Gastroesophageal sphincter (tissue), 4 donors: ENCODE data around the gene FBXO36. TPM values are rescaled to one million over a fixed set of nuclear protein-coding genes. Genes with fewer than 3 reads are reported as not detected.

ENCODE experiments used
- ATAC-seq: fragments of 150-250 bp; one replicate; pipeline ENCODE4 v1.9.1; 2016; ENCODE audit warnings: mild to moderate bottlenecking, moderate library complexity
- H3K27ac ChIP-seq, 4 donors: fragments of 200-600 bp; sonication (generic) in 3 of 4; 1 replicate in 3 of 4; 2 replicates in 1 of 4; pipeline ENCODE4 v1.5.1; 2016 to 2019
- H3K27me3 ChIP-seq: fragments of 200-600 bp; sonication (generic); one replicate; pipeline ENCODE4 v1.5.1; 2019
- H3K36me3 ChIP-seq, 2 donors: fragments of 200-600 bp; sonication (generic); one replicate each; pipeline ENCODE4 v1.5.1; 2019; ENCODE audit warnings: control low read depth in 1 of 2
- H3K4me1 ChIP-seq, 3 donors: fragments of 200-600 bp; sonication (generic); 1 replicate in 2 of 3; 2 replicates in 1 of 3; pipeline ENCODE4 v1.5.1; 2016 to 2019; ENCODE audit warnings: control low read depth in 2 of 3
- H3K4me3 ChIP-seq, 2 donors: fragments of 200-600 bp; sonication (generic); one replicate each; pipeline ENCODE4 v1.5.1; 2019; ENCODE audit warnings: mild to moderate bottlenecking in 1 of 2, moderate library complexity in 1 of 2
- H3K9me3 ChIP-seq, 3 donors: fragments of 200-600 bp; sonication (generic); one replicate each; pipeline ENCODE4 v1.5.1; 2017 to 2019; ENCODE audit warnings: control low read depth in 2 of 3
- CTCF ChIP-seq, 4 experiments: fragments of 200-600 bp in 2 of 4; fragments of 450-650 bp in 2 of 4; sonication (generic) in 1 of 4; IDR thresholded peaks; one replicate each; pipeline ENCODE4 v1.5.1; 2017 to 2019; ENCODE audit warnings: antibody characterized with exemption in 4 of 4, mild to moderate bottlenecking in 2 of 4, moderate library complexity in 2 of 4
- EP300 ChIP-seq: sonication (generic); formaldehyde crosslinking; IDR thresholded peaks from one replicate; pipeline ENCODE4 v1.6.1; 2017; ENCODE audit warnings: antibody characterized with exemption, mild to moderate bottlenecking
- POLR2A ChIP-seq, 2 donors: fragments of 450-650 bp; IDR thresholded peaks; one replicate each; pipeline ENCODE4 v1.6.1; 2017; ENCODE audit warnings: antibody characterized with exemption in 2 of 2, mild to moderate bottlenecking in 2 of 2, moderate library complexity in 1 of 2
- POLR2AphosphoS5 ChIP-seq: sonication (generic); formaldehyde crosslinking; IDR thresholded peaks from one replicate; pipeline ENCODE4 v1.6.1; 2017; ENCODE audit warnings: antibody characterized with exemption
- WGBS, 2 donors: methylation state at CpG; one replicate each; pipeline ENCODE4 v1.1.5; 2018; ENCODE audit warnings: low coverage in 1 of 2; 5-methylcytosine and 5-hydroxymethylcytosine counted together
- total RNA-seq, 4 donors: library from RNA; depleted of rRNA; stranded (reverse); fragments of >200 nt; gene quantifications; one replicate each; pipeline ENCODE4 v1.1.0, GENCODE V29; 2016

Gene FBXO36
- total RNA-seq, 4 donors from 2014 or later, result 2.2 to 3.6 (median 3.4) TPM

- 79 to 100% methylated on average over 1 of the region's 1 CpG for WGBS, 2 donors
Measured at GRCh38 chr2:229887441-229887840, 34.9 kb upstream of the FBXO36 start.

GRCh38 chr2:229888031-229888430 is 34.3 kb upstream of the FBXO36 start:
- H3K27me3 ChIP-seq, result no peaks in the 10 kb centered on the region
- TF ChIP-seq POLR2AphosphoS5 (no peak), EP300 (no peak), POLR2A (IDR thresholded peaks at IDR 0.05) (no peak), CTCF (IDR thresholded peaks at IDR 0.05) (no peak)
- no peak overlapping the region for H3K4me3 ChIP-seq
- H3K36me3 ChIP-seq, result peaks cover 0 to 8% of the 10 kb centered on the region in 2 donors
- H3K27ac ChIP-seq, result no peak overlapping the region
- no peaks in the 10 kb centered on the region for H3K9me3 ChIP-seq
- 90 to 100% methylated on average over 1 of the region's 1 CpG for WGBS, 2 donors
- no peak for ATAC-seq
- peaks cover 0 to 45% (median 0%) of the 10 kb centered on the region in 3 donors for H3K4me1 ChIP-seq

More at GRCh38 chr2:229887441-229887840, 34.9 kb upstream of the FBXO36 start:
- no peaks in the 10 kb centered on the region for H3K27me3 ChIP-seq
- peaks cover 0 to 8% of the 10 kb centered on the region in 2 donors for H3K36me3 ChIP-seq
- peaks cover 0 to 50% (median 0%) of the 10 kb centered on the region in 3 donors for H3K4me1 ChIP-seq
- TF ChIP-seq POLR2A (IDR thresholded peaks at IDR 0.05) (no peak), EP300 (no peak), POLR2AphosphoS5 (no peak), CTCF (IDR thresholded peaks at IDR 0.05) (no peak)
- H3K9me3 ChIP-seq, result no peaks in the 10 kb centered on the region
- H3K4me3 ChIP-seq, result no peak overlapping the region
- ATAC-seq, result no peak
- H3K27ac ChIP-seq, result no peak overlapping the region

- Histone ChIP-seq H3K36me3 (peaks cover 0 to 8% of the 10 kb centered on the region in 2 donors), H3K9me3 (no peaks in the 10 kb centered on the region), H3K27ac (no peak overlapping the region), H3K4me3 (no peak overlapping the region), H3K27me3 (no peaks in the 10 kb centered on the region), H3K4me1 (peaks cover 0 to 45% (median 0%) of the 10 kb centered on the region in 3 donors)
- ATAC-seq, result no peak
- TF ChIP-seq EP300 (no peak), POLR2AphosphoS5 (no peak), POLR2A (IDR thresholded peaks at IDR 0.05) (no peak), CTCF (IDR thresholded peaks at IDR 0.05) (no peak)
- 44 to 72% methylated on average over 2 of the region's 2 CpGs for whole genome bisulfite sequencing, 2 donors
Measured at GRCh38 chr2:229889023-229889422, 33.3 kb upstream of the FBXO36 start.

GRCh38 chr2:229896857-229897256 is 25.4 kb upstream of the FBXO36 start:
- Histone ChIP-seq H3K4me1 (peaks cover 1 to 59% (median 2%) of the 10 kb centered on the region in 3 donors), H3K36me3 (no peaks in the 10 kb centered on the region), H3K4me3 (no peak overlapping the region), H3K27me3 (no peaks in the 10 kb centered on the region), H3K27ac (no peak overlapping the region), H3K9me3 (no peaks in the 10 kb centered on the region)
- WGBS, 2 donors, result 20 to 46% methylated on average over 1 of the region's 1 CpG
- no peak for ATAC-seq
- no peak for TF ChIP-seq CTCF (IDR thresholded peaks at IDR 0.05)
- TF ChIP-seq POLR2A (IDR thresholded peaks at IDR 0.05), result no peak
- TF ChIP-seq POLR2AphosphoS5, result no peak
- TF ChIP-seq EP300, result no peak

- H3K4me1 ChIP-seq, result peaks cover 1 to 56% (median 4%) of the 10 kb centered on the region in 3 donors
- H3K27ac ChIP-seq, result no peak overlapping the region
- ATAC-seq, result no peak
Measured at GRCh38 chr2:229899604-229900003, 22.7 kb upstream of the FBXO36 start.

More at GRCh38 chr2:229899604-229900003, 22.7 kb upstream of the FBXO36 start:
- WGBS, 2 donors, result 93 to 100% methylated on average over 3 of the region's 3 CpGs
- Histone ChIP-seq H3K27me3 (no peaks in the 10 kb centered on the region), H3K4me3 (no peak overlapping the region), H3K36me3 (peaks cover 0 to 3% of the 10 kb centered on the region in 2 donors), H3K9me3 (no peaks in the 10 kb centered on the region)
- no peak for TF ChIP-seq POLR2A (IDR thresholded peaks at IDR 0.05)
- TF ChIP-seq EP300, result no peak
- TF ChIP-seq POLR2AphosphoS5, result no peak
- TF ChIP-seq CTCF (IDR thresholded peaks at IDR 0.05), result no peak
